B cell (primary cell): Measurements from ENCODE around the gene PPFIA2. TPM values are rescaled to one million over a fixed set of nuclear protein-coding genes. Genes with fewer than 3 reads are reported as not detected.

ENCODE experiments used
- ATAC-seq: fragments of 200-7000 bp; cut with Tn5 transposase; one replicate; pipeline ENCODE4 v1.10.0; 2021; ENCODE audit warnings: low read depth, mild to moderate bottlenecking, moderate number of reproducible peaks, moderate library complexity
- CTCF ChIA-PET: fragments of 350-600 bp; sonication (Branson Sonifier 250); formaldehyde crosslinking; loops from one replicate; lab custom pipeline; 2021; ENCODE audit warnings: antibody characterized with exemption, inconsistent platforms; lab: Charles Lee
- POLR2A ChIA-PET: fragments of 350-600 bp; sonication (Branson Sonifier 250); formaldehyde crosslinking; loops from one replicate; lab custom pipeline; 2021; ENCODE audit warnings: antibody characterized with exemption; lab: Charles Lee
- DNase-seq: peaks from one replicate; pipeline ENCODE4 v3.0.0; 2013
- H2AFZ ChIP-seq: 2 replicates; pipeline ENCODE4 v1.6.1; 2012; ENCODE audit warnings: mild to moderate bottlenecking, low read depth, low read length; ENCODE audit not compliant: insufficient read depth, poor library complexity, severe bottlenecking
- H3K27ac ChIP-seq, 2 donors: 1 replicate in 1 of 2; 2 replicates in 1 of 2; pipeline ENCODE4 v1.5.1; 2012 to 2013; ENCODE audit warnings: low read length in 2 of 2, mild to moderate bottlenecking in 2 of 2, moderate library complexity in 1 of 2
- H3K27me3 ChIP-seq, 4 experiments: fragments of 200-600 bp in 1 of 4; sonication (generic) in 1 of 4; replicated peaks in 1 of 4; 1 replicate in 2 of 4; 2 replicates in 2 of 4; pipeline versions ENCODE4 v1.6.1 to v1.7.0; 2013 to 2016; ENCODE audit warnings: low read length in 3 of 4, mild to moderate bottlenecking in 2 of 4, mixed read lengths in 1 of 4, moderate library complexity in 1 of 4; ENCODE audit not compliant: insufficient read depth in 4 of 4, control insufficient read depth in 3 of 4; ENCODE audit errors: control extremely low read depth in 1 of 4
- H3K36me3 ChIP-seq, 2 experiments: replicated peaks in 1 of 2; 1 replicate in 1 of 2; 2 replicates in 1 of 2; pipeline versions ENCODE4 v1.6.1 to v1.7.1; 2013; ENCODE audit warnings: low read length in 1 of 2; ENCODE audit not compliant: insufficient read depth in 2 of 2, control insufficient read depth in 1 of 2; ENCODE audit errors: control extremely low read depth in 1 of 2, extremely low read depth in 1 of 2
- H3K4me1 ChIP-seq, 2 donors: fragments of 200-600 bp in 1 of 2; sonication (generic) in 1 of 2; 1 replicate in 1 of 2; 2 replicates in 1 of 2; pipeline versions ENCODE4 v1.5.1 to v1.6.1; 2013 to 2017; ENCODE audit warnings: low read length in 2 of 2; ENCODE audit not compliant: control insufficient read depth in 2 of 2, insufficient read depth in 2 of 2
- H3K4me2 ChIP-seq: replicated peaks from 2 replicates; pipeline ENCODE3; 2012; ENCODE audit warnings: mild to moderate bottlenecking, low read depth, low read length; ENCODE audit not compliant: poor library complexity, severe bottlenecking
- H3K4me3 ChIP-seq, 5 experiments: fragments of 200-600 bp in 1 of 5; sonication (generic) in 1 of 5; 1 replicate in 3 of 5; 2 replicates in 2 of 5; pipeline versions ENCODE4 v1.5.1 to v1.7.0; 2011 to 2016; ENCODE audit warnings: low read length in 4 of 5, mild to moderate bottlenecking in 4 of 5, low read depth in 2 of 5, control low read depth in 1 of 5, moderate library complexity in 1 of 5; ENCODE audit not compliant: insufficient read depth in 1 of 5; ENCODE audit errors: control extremely low read depth in 1 of 5, extremely low read depth in 1 of 5
- H3K79me2 ChIP-seq: fragments of 200-600 bp; sonication (generic); one replicate; pipeline ENCODE4 v1.6.0; 2016; ENCODE audit warnings: low read length; ENCODE audit not compliant: control insufficient read depth, insufficient read depth
- H3K9ac ChIP-seq: fragments of 200-600 bp; sonication (generic); 2 replicates; pipeline ENCODE4 v1.6.1; 2017; ENCODE audit warnings: mild to moderate bottlenecking, low read length, moderate library complexity
- H3K9me3 ChIP-seq, 3 donors: one replicate each; pipeline versions ENCODE4 v1.6.1 to v1.7.1; 2013; ENCODE audit warnings: low read length in 2 of 3; ENCODE audit not compliant: control insufficient read depth in 2 of 3, insufficient read depth in 1 of 3; ENCODE audit errors: control extremely low read depth in 1 of 3
- H4K20me1 ChIP-seq: 2 replicates; pipeline ENCODE4 v1.6.0; 2012; ENCODE audit warnings: mild to moderate bottlenecking, low read length; ENCODE audit not compliant: insufficient read depth, control insufficient read depth, poor library complexity, severe bottlenecking
- H3K27ac Mint-ChIP-seq: one replicate; pipeline ENCODE4 v1.8.0; 2021; ENCODE audit warnings: mixed read lengths
- H3K27me3 Mint-ChIP-seq: one replicate; pipeline ENCODE4 v1.8.0; 2021; ENCODE audit warnings: mixed read lengths
- H3K4me1 Mint-ChIP-seq: one replicate; pipeline ENCODE4 v1.8.0; 2021; ENCODE audit warnings: mixed read lengths
- H3K4me3 Mint-ChIP-seq: one replicate; pipeline ENCODE4 v1.8.0; 2021; ENCODE audit warnings: mixed read lengths
- H3K9me3 Mint-ChIP-seq: one replicate; pipeline ENCODE4 v1.8.0; 2022; ENCODE audit warnings: mixed read lengths; ENCODE audit not compliant: insufficient read depth
- EZH2 ChIP-seq: IDR thresholded peaks from 2 replicates; pipeline ENCODE4 v1.6.1; 2012; ENCODE audit warnings: borderline replicate concordance, low read depth, mild to moderate bottlenecking, moderate library complexity, low read length; ENCODE audit not compliant: insufficient read depth, poor library complexity, severe bottlenecking
- WGBS: methylation state at CpG from one replicate; pipeline ENCODE4 v1.1.5; 2013; ENCODE audit warnings: missing lambda C conversion rate; ENCODE audit not compliant: insufficient coverage; 5-methylcytosine and 5-hydroxymethylcytosine counted together
- intact Hi-C: fragments of 100-400 bp; cut with micrococcal nuclease; formaldehyde crosslinking; loops from one replicate; pipeline ENCODE4 v1.10.0; 2022
- polyA plus RNA-seq: library from polyadenylated mRNA; depleted of rRNA; stranded (reverse); fragments of >200 nt; gene quantifications from 2 replicates; pipeline ENCODE4 v1.2.3, GENCODE V29; 2012
- total RNA-seq, 2 donors: library from RNA; stranded (reverse); fragments of 120-200 nt in 1 of 2; gene quantifications; 1 replicate in 1 of 2; 2 replicates in 1 of 2; pipeline versions ENCODE4 v1.2.3 to v1.2.4, GENCODE V29; 2013 to 2022
- TF ChIP-seq, protein P1 (sequence below): fragments of 200-600 bp; IDR thresholded peaks from one replicate; pipeline ENCODE4 v1.8.0; 2022; ENCODE audit warnings: antibody characterized with exemption, mild to moderate bottlenecking

Gene PPFIA2
- total and polyA plus RNA-seq, 2 donors (not counting 1 experiment from before 2014, with no cell fraction given), result not detected

DNA sequence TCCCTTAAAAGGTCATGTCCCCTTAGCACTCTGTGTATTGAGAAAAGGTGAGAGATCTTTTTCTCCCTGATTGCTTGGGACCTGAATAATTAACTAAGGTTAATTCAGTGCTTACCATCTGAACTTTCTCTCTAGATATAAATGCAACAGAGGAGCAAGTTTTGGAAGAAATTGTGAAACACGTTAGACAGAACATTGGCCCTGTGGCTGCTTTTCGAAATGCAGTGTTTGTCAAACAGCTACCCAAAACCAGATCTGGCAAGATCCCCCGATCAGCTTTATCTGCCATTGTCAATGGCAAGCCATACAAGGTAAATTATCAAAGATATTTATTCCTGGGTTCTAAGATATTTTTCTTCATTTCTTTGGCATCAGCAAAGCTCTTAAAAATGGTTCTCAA lies 505.8 kb downstream of the PPFIA2 start:
- POLR2A ChIA-PET, result no interaction called here
- Histone ChIP-seq H2AFZ (no peak overlapping the region), H3K9me3 (no peaks in the 10 kb centered on the region), H3K4me1 (no peaks in the 10 kb centered on the region), H3K27me3 (no peaks in the 10 kb centered on the region), H3K27ac (no peak overlapping the region), H3K4me3 (no peak overlapping the region), H3K36me3 (no peaks in the 10 kb centered on the region), H3K4me2 (no peak overlapping the region), H3K79me2 (no peaks in the 10 kb centered on the region), H4K20me1 (no peaks in the 10 kb centered on the region), H3K9ac (no peak overlapping the region)
- ATAC-seq (no peak), DNase-seq (no peak)
- Mint-ChIP-seq H3K4me1 (no peaks in the 10 kb centered on the region), H3K9me3 (no peaks in the 10 kb centered on the region), H3K27ac (no peak overlapping the region), H3K27me3 (no peaks in the 10 kb centered on the region), H3K4me3 (no peak overlapping the region)
- intact Hi-C loops, result no loop called here
- TF ChIP-seq EZH2, result no peak
- TF ChIP-seq, protein P1, sequence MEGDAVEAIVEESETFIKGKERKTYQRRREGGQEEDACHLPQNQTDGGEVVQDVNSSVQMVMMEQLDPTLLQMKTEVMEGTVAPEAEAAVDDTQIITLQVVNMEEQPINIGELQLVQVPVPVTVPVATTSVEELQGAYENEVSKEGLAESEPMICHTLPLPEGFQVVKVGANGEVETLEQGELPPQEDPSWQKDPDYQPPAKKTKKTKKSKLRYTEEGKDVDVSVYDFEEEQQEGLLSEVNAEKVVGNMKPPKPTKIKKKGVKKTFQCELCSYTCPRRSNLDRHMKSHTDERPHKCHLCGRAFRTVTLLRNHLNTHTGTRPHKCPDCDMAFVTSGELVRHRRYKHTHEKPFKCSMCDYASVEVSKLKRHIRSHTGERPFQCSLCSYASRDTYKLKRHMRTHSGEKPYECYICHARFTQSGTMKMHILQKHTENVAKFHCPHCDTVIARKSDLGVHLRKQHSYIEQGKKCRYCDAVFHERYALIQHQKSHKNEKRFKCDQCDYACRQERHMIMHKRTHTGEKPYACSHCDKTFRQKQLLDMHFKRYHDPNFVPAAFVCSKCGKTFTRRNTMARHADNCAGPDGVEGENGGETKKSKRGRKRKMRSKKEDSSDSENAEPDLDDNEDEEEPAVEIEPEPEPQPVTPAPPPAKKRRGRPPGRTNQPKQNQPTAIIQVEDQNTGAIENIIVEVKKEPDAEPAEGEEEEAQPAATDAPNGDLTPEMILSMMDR, result no peak
- CTCF ChIA-PET, result no interaction called here
- no CpG with 5 or more reads among the region's 3 CpGs for WGBS

DNA sequence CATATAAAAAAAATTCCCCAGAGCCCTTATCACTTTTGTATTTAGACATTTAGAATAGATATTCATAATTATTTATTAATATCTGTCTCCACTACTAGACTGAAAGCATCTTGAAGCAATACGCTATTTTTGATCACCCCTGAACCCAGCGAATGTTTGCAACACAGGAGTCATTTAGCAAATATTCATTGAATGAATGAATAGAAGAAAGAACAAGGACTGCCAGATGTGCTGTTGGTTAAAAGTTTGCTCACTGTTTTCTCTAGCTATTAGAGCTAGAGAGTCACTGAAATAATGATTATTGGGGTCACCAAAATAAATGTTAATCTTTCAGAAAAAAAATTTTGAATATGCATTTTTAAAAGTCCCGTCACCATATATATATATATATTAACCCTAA lies 506.9 kb downstream of the PPFIA2 start:
- no peak overlapping the region for H2AFZ ChIP-seq
- DNase-seq (no peak), ATAC-seq (no peak)
- POLR2A ChIA-PET, result no interaction called here
- H3K4me3 ChIP-seq, result no peak overlapping the region
- no peaks in the 10 kb centered on the region for H3K4me1 ChIP-seq
- H3K27me3 Mint-ChIP-seq, result no peaks in the 10 kb centered on the region
- no peak overlapping the region for H3K27ac ChIP-seq
- CTCF ChIA-PET, result no interaction called here
- H3K36me3 ChIP-seq, result no peaks in the 10 kb centered on the region
- no peak overlapping the region for H3K4me3 Mint-ChIP-seq
- H3K9ac ChIP-seq, result no peak overlapping the region
- no peaks in the 10 kb centered on the region for H3K79me2 ChIP-seq
- no peak overlapping the region for H3K27ac Mint-ChIP-seq
- H3K9me3 ChIP-seq, result no peaks in the 10 kb centered on the region
- intact Hi-C loops, result no loop called here
- no peaks in the 10 kb centered on the region for H3K4me1 Mint-ChIP-seq
- no peaks in the 10 kb centered on the region for H3K27me3 ChIP-seq
- H4K20me1 ChIP-seq, result no peaks in the 10 kb centered on the region
- no peak for TF ChIP-seq EZH2
- TF ChIP-seq, protein P1, result no peak
- WGBS, result no CpG with 5 or more reads among the region's 3 CpGs
- no peaks in the 10 kb centered on the region for H3K9me3 Mint-ChIP-seq
- H3K4me2 ChIP-seq, result no peak overlapping the region
